HEK293 (cell line): Measurements from ENCODE around the gene GNRHR.

ENCODE experiments used
- CTCF ChIA-PET: fragments of 350-600 bp; formaldehyde crosslinking; extraction: SDS; loops from one replicate; lab custom pipeline; 2021; ENCODE audit warnings: antibody characterized with exemption; lab: Yijun Ruan, JAX
- POLR2A ChIA-PET: fragments of 300-600 bp; formaldehyde crosslinking; extraction: SDS; loops from one replicate; lab custom pipeline; 2020; ENCODE audit warnings: antibody characterized with exemption, inconsistent platforms; lab: Yijun Ruan, JAX
- H3K27ac ChIP-seq: fragments of 200-500 bp; sonication (Bioruptor generic); 2 replicates; pipeline ENCODE4 v1.5.1; 2014; ENCODE audit warnings: low read depth, low read length, control low read depth, inconsistent platforms; ENCODE audit errors: extremely low read depth
- H3K36me3 ChIP-seq, 2 experiments: fragments of 200-500 bp in 1 of 2; sonication (Bioruptor generic) in 1 of 2; 1 replicate in 1 of 2; 2 replicates in 1 of 2; pipeline ENCODE4 v1.5.1; 2014 to 2017; ENCODE audit warnings: inconsistent platforms in 2 of 2, low read length in 2 of 2; ENCODE audit not compliant: control insufficient read depth in 2 of 2, insufficient read depth in 1 of 2
- H3K4me1 ChIP-seq: fragments of 200-500 bp; sonication (Bioruptor generic); 2 replicates; pipeline ENCODE4 v1.5.1; 2014; ENCODE audit warnings: mild to moderate bottlenecking, low read length, inconsistent platforms; ENCODE audit not compliant: control insufficient read depth, insufficient read depth
- H3K4me3 ChIP-seq: 2 replicates; pipeline ENCODE4 v1.5.1; 2011; ENCODE audit warnings: low read depth, mild to moderate bottlenecking, control low read depth, low read length, moderate library complexity
- H3K9me3 ChIP-seq: fragments of 200-500 bp; sonication (Bioruptor generic); 2 replicates; pipeline ENCODE4 v1.5.1; 2014; ENCODE audit warnings: low read depth, low read length, inconsistent platforms; ENCODE audit not compliant: control insufficient read depth, insufficient read depth
- KLF10 ChIP-seq: fragments of 450-650 bp; IDR thresholded peaks from 2 replicates; pipeline ENCODE4 v1.5.1; 2018; ENCODE audit warnings: missing biosample characterization, mild to moderate bottlenecking, missing genetic modification characterization
- KLF7 ChIP-seq: fragments of 450-650 bp; formaldehyde crosslinking; IDR thresholded peaks from 2 replicates; pipeline ENCODE4 v1.5.1; 2016; ENCODE audit warnings: missing biosample characterization, missing genetic modification characterization, borderline replicate concordance
- WT1 ChIP-seq: fragments of 450-650 bp; formaldehyde crosslinking; IDR thresholded peaks from 2 replicates; pipeline ENCODE4 v1.5.1; 2016; ENCODE audit warnings: missing biosample characterization, missing genetic modification characterization
- ZEB2 ChIP-seq: fragments of 450-650 bp; formaldehyde crosslinking; IDR thresholded peaks from 2 replicates; pipeline ENCODE4 v1.5.1; 2016; ENCODE audit warnings: missing biosample characterization, missing genetic modification characterization
- ZNF132 ChIP-seq: fragments of 450-650 bp; formaldehyde crosslinking; IDR thresholded peaks from 2 replicates; pipeline ENCODE4 v1.5.1; 2017; ENCODE audit warnings: missing biosample characterization, missing genetic modification characterization, borderline replicate concordance
- ZNF16 ChIP-seq: fragments of 450-650 bp; formaldehyde crosslinking; IDR thresholded peaks from 2 replicates; pipeline ENCODE4 v1.5.1; 2016; ENCODE audit warnings: low read depth, missing biosample characterization, missing genetic modification characterization
- ZNF366 ChIP-seq: fragments of 450-650 bp; formaldehyde crosslinking; conservative IDR thresholded peaks from 2 replicates; pipeline ENCODE4 v1.5.1; 2016; ENCODE audit warnings: missing biosample characterization, missing genetic modification characterization
- ZNF48 ChIP-seq: fragments of 450-650 bp; formaldehyde crosslinking; IDR thresholded peaks from 2 replicates; pipeline ENCODE4 v1.5.1; 2016; ENCODE audit warnings: missing biosample characterization, missing genetic modification characterization
- ZNF514 ChIP-seq: fragments of 450-650 bp; formaldehyde crosslinking; IDR thresholded peaks from 2 replicates; pipeline ENCODE4 v1.5.1; 2016; ENCODE audit warnings: missing biosample characterization, missing genetic modification characterization
- ZNF544 ChIP-seq: fragments of 450-650 bp; formaldehyde crosslinking; IDR thresholded peaks from 2 replicates; pipeline ENCODE4 v1.5.0; 2017; ENCODE audit warnings: missing biosample characterization, missing genetic modification characterization
- ZNF558 ChIP-seq: fragments of 450-650 bp; formaldehyde crosslinking; IDR thresholded peaks from 2 replicates; pipeline ENCODE4 v1.5.1; 2016; ENCODE audit warnings: missing biosample characterization, missing genetic modification characterization
- ZNF600 ChIP-seq: fragments of 450-650 bp; formaldehyde crosslinking; IDR thresholded peaks from 2 replicates; pipeline ENCODE4 v1.5.1; 2016; ENCODE audit warnings: missing biosample characterization, missing genetic modification characterization
- ZNF623 ChIP-seq: fragments of 450-650 bp; formaldehyde crosslinking; IDR thresholded peaks from 2 replicates; pipeline ENCODE4 v1.5.1; 2016; ENCODE audit warnings: missing biosample characterization, missing genetic modification characterization
- ZNF629 ChIP-seq: fragments of 450-650 bp; formaldehyde crosslinking; IDR thresholded peaks from 2 replicates; pipeline ENCODE4 v1.5.1; 2017; ENCODE audit warnings: missing biosample characterization, missing genetic modification characterization
- ZNF660 ChIP-seq: fragments of 450-650 bp; IDR thresholded peaks from 2 replicates; pipeline ENCODE4 v1.5.1; 2018; ENCODE audit warnings: missing biosample characterization, mild to moderate bottlenecking, missing genetic modification characterization
- ZNF664 ChIP-seq: fragments of 450-650 bp; formaldehyde crosslinking; IDR thresholded peaks from 2 replicates; pipeline ENCODE4 v1.5.1; 2016; ENCODE audit warnings: missing biosample characterization, missing genetic modification characterization
- ZNF747 ChIP-seq: fragments of 450-650 bp; formaldehyde crosslinking; IDR thresholded peaks from 2 replicates; pipeline ENCODE4 v1.5.1; 2016; ENCODE audit warnings: missing biosample characterization, missing genetic modification characterization
- ZNF768 ChIP-seq: fragments of 450-650 bp; formaldehyde crosslinking; IDR thresholded peaks from 2 replicates; pipeline ENCODE4 v1.5.1; 2018; ENCODE audit warnings: missing biosample characterization, mild to moderate bottlenecking, missing genetic modification characterization
- ZNF791 ChIP-seq: fragments of 450-650 bp; formaldehyde crosslinking; IDR thresholded peaks from 2 replicates; pipeline ENCODE4 v1.5.1; 2016; ENCODE audit warnings: missing biosample characterization, missing genetic modification characterization
- ZNF843 ChIP-seq: fragments of 450-650 bp; formaldehyde crosslinking; IDR thresholded peaks from 2 replicates; pipeline ENCODE4 v1.5.1; 2016; ENCODE audit warnings: missing biosample characterization, missing genetic modification characterization
- ZSCAN30 ChIP-seq: fragments of 450-650 bp; IDR thresholded peaks from 2 replicates; pipeline ENCODE4 v1.5.1; 2018; ENCODE audit warnings: missing biosample characterization, mild to moderate bottlenecking, missing genetic modification characterization, moderate library complexity
- TF ChIP-seq, protein P1 (sequence below): fragments of 450-650 bp; formaldehyde crosslinking; IDR thresholded peaks from 2 replicates; pipeline ENCODE4 v1.5.1; 2016; ENCODE audit warnings: missing biosample characterization, missing genetic modification characterization
- TF ChIP-seq, protein P2 (sequence below): fragments of 450-650 bp; formaldehyde crosslinking; IDR thresholded peaks from 2 replicates; pipeline ENCODE4 v1.5.1; 2016; ENCODE audit warnings: missing biosample characterization, missing genetic modification characterization

The GNRHR gene

DNA sequence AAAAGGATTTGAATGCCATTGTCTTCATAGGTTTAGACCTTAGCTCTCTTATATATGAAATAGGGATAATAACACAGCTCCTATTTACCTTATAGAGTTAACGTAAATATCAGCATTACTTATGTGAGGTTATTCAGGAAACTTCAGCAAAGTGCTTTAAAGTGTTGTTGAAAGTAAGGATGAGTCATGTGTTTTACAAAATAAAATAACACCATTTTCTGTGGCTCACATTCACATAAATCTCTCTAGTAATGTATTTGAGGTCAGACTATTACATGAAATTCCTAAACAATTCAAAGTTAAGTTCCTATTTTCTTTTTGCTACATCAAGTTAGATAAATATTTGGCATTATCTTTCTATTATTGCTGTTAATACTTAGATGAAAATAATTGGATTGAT is 2.9 kb downstream of the GNRHR start:
- Histone ChIP-seq H3K4me1 (0 out of 2 replicates have a peak, but pooled peaks cover 3% of the 10 kb centered on the region), H3K36me3 (no peaks in the 10 kb centered on the region), H3K4me3 (no peak overlapping the region), H3K9me3 (no peaks in the 10 kb centered on the region), H3K27ac (no peak overlapping the region)
- CTCF ChIA-PET: no interaction called here
- TF ChIP-seq ZEB2 (tag by site-specific recombination) (no peak), ZNF843 (tag by site-specific recombination) (no peak), ZNF544 (no peak), ZNF747 (no peak), ZNF366 (no peak), ZNF514 (tag by site-specific recombination) (no peak), KLF7 (no peak), ZNF660 (tag by site-specific recombination) (no peak), ZNF132 (tag by site-specific recombination) (no peak), ZSCAN30 (tag by site-specific recombination) (no peak), ZNF48 (tag by site-specific recombination) (no peak), ZNF623 (tag by site-specific recombination) (no peak)
- TF ChIP-seq, protein P1, sequence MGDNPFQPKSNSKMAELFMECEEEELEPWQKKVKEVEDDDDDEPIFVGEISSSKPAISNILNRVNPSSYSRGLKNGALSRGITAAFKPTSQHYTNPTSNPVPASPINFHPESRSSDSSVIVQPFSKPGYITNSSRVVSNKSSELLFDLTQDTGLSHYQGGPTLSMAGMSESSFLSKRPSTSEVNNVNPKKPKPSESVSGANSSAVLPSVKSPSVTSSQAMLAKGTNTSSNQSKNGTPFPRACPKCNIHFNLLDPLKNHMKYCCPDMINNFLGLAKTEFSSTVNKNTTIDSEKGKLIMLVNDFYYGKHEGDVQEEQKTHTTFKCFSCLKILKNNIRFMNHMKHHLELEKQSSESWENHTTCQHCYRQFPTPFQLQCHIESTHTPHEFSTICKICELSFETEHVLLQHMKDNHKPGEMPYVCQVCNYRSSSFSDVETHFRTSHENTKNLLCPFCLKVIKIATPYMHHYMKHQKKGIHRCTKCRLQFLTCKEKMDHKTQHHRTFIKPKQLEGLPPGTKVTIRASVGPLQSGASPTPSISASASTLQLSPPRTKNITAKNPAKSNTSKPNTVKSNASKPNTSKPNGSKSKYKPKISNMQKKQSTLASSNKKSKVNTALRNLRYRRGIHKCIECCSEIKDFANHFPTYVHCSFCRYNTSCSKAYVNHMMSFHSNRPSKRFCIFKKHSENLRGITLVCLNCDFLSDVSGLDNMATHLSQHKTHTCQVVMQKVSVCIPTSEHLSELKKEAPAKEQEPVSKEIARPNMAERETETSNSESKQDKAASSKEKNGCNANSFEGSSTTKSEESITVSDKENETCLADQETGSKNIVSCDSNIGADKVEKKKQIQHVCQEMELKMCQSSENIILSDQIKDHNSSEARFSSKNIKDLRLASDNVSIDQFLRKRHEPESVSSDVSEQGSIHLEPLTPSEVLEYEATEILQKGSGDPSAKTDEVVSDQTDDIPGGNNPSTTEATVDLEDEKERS: no peak
- TF ChIP-seq, protein P2, sequence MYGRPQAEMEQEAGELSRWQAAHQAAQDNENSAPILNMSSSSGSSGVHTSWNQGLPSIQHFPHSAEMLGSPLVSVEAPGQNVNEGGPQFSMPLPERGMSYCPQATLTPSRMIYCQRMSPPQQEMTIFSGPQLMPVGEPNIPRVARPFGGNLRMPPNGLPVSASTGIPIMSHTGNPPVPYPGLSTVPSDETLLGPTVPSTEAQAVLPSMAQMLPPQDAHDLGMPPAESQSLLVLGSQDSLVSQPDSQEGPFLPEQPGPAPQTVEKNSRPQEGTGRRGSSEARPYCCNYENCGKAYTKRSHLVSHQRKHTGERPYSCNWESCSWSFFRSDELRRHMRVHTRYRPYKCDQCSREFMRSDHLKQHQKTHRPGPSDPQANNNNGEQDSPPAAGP (tag by site-specific recombination): no peak
- POLR2A ChIA-PET: no interaction called here

DNA sequence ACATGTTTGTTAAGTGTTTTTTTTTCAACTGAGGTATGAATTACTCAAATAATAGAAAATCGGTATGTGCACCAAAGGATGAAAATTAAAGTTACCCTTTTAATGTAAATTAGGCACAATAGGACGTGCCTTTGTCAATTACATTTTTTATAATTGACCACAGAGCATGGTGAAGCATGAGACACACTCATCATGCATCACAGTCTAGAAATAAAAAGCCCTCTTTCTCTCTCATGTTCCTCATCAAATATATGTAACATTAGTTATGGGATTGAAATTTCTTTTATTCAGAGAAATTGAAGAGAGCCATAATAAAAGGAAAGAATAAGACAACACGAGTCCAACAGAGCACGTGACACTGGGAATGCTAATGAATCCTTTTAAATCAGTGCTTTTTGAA is 3.5 kb downstream of the GNRHR start:
- Histone ChIP-seq H3K9me3 (no peaks in the 10 kb centered on the region), H3K27ac (no peak overlapping the region), H3K36me3 (no peaks in the 10 kb centered on the region), H3K4me1 (0 out of 2 replicates have a peak, but pooled peaks cover 3% of the 10 kb centered on the region), H3K4me3 (no peak overlapping the region)
- ChIA-PET POLR2A (no interaction called here), CTCF (no interaction called here)
- TF ChIP-seq ZNF768: no peak
- TF ChIP-seq ZNF16 (tag by site-specific recombination): no peak
- TF ChIP-seq ZNF544: no peak
- TF ChIP-seq ZNF791 (tag by site-specific recombination): no peak
- TF ChIP-seq ZNF629: no peak
- TF ChIP-seq WT1 (tag by site-specific recombination): no peak
- TF ChIP-seq ZNF664 (tag by site-specific recombination): no peak
- TF ChIP-seq KLF10 (tag by site-specific recombination): no peak
- TF ChIP-seq ZNF558: no peak

DNA sequence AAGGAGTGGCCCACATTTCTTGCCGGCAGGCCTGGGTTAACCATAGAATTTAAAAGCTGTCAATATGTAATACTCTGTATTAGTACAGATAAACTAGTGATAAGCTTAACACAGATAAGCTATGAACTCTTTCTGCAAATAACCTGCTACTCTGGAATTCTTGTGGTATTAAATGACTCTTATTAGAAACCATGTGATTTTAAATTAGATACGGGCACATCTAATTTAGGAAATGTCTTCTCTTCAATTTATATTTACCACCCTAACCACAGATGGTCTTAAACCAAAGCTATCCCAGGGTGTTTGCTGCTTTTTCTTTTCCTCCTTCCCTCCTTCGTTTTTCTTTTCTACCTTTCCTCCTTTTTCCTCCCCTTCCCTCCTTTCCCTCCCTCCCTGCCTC is 4.9 kb downstream of the GNRHR start:
- POLR2A ChIA-PET: no interaction called here
- Histone ChIP-seq H3K36me3 (no peaks in the 10 kb centered on the region), H3K4me3 (no peak overlapping the region), H3K4me1 (0 out of 2 replicates have a peak, but pooled peaks cover 3% of the 10 kb centered on the region), H3K9me3 (no peaks in the 10 kb centered on the region), H3K27ac (no peak overlapping the region)
- CTCF ChIA-PET: no interaction called here
- peak; percentile 75 for TF ChIP-seq ZNF664 (tag by site-specific recombination)
- no peak for TF ChIP-seq ZNF600 (tag by site-specific recombination)
